Activated CD4-positive, alpha-beta T cell treated with anti-CD3 and anti-CD28 coated beads, Interleukin-2, amount 10 ng/mL, durations not matched to agents 7 days and 5 days (primary cell): Measurements from ENCODE around the gene CDK11A. TPM values are rescaled to one million over a fixed set of nuclear protein-coding genes. Genes with fewer than 3 reads are reported as not detected.
"Not testable (repeated sequence)": the region's sequence is repeated elsewhere in the genome, so short reads cannot be mapped to it uniquely, and the experiment has no call there.

Experiments
- CTCF ChIA-PET: fragments of 350-600 bp; sonication (Branson Sonifier 250); formaldehyde crosslinking; loops from one replicate; lab custom pipeline; 2021; ENCODE audit warnings: antibody characterized with exemption; lab: Charles Lee
- POLR2A ChIA-PET: fragments of 350-600 bp; sonication (Branson Sonifier 250); formaldehyde crosslinking; loops from one replicate; lab custom pipeline; 2021; ENCODE audit warnings: antibody characterized with exemption; lab: Charles Lee
- DNase-seq: peaks from one replicate; pipeline ENCODE4 v3.0.0-alpha.2; 2020
- H3K27ac Mint-ChIP-seq: one replicate; pipeline ENCODE4 v1.8.0; 2021; ENCODE audit warnings: mild to moderate bottlenecking, moderate library complexity, mixed read lengths
- H3K27me3 Mint-ChIP-seq: one replicate; pipeline ENCODE4 v1.8.0; 2021; ENCODE audit warnings: mixed read lengths
- H3K36me3 Mint-ChIP-seq: one replicate; pipeline ENCODE4 v1.8.0; 2021; ENCODE audit warnings: low read depth, mixed read lengths
- H3K4me1 Mint-ChIP-seq: one replicate; pipeline ENCODE4 v1.8.0; 2021; ENCODE audit warnings: mixed read lengths
- H3K4me3 Mint-ChIP-seq: one replicate; pipeline ENCODE4 v1.8.0; 2021; ENCODE audit warnings: mild to moderate bottlenecking, moderate library complexity, mixed read lengths
- H3K9me3 Mint-ChIP-seq: one replicate; pipeline ENCODE4 v1.8.0; 2021; ENCODE audit warnings: mixed read lengths
- total RNA-seq, 2 experiments: library from RNA; stranded (reverse); gene quantifications; one replicate each; pipeline ENCODE4 v1.2.3, GENCODE V29; 2021

Gene CDK11A
- total RNA-seq, 2 experiments from 2014 or later: 61.4 to 81.9 TPM

- DNase-seq: no peak
- no peak overlapping the region for H3K4me3 Mint-ChIP-seq
- H3K4me1 Mint-ChIP-seq: peaks cover 5% of the 10 kb centered on the region
- peaks cover 11% of the 10 kb centered on the region for H3K36me3 Mint-ChIP-seq
- ChIA-PET POLR2A (no interaction called here), CTCF (no interaction called here)
- H3K27ac Mint-ChIP-seq: no peak overlapping the region
- H3K27me3 Mint-ChIP-seq: no peaks in the 10 kb centered on the region
- no peaks in the 10 kb centered on the region for H3K9me3 Mint-ChIP-seq
Observed at GRCh38 chr1:1670866-1671265, 53.3 kb downstream of the CDK11A start.

GRCh38 chr1:1669468-1670440 lies 54.4 kb downstream of the CDK11A start:
- no peak for DNase-seq
- H3K4me3 Mint-ChIP-seq: no peak overlapping the region
- peaks cover 11% of the 10 kb centered on the region for H3K36me3 Mint-ChIP-seq
- CTCF ChIA-PET: interaction anchor here (1.0 kb wide), 2 partner anchors 15 to 239 kb away, joined by 3 read pairs; no protein-coding TSS in a partner anchor
- POLR2A ChIA-PET: interaction anchor here (0.9 kb wide), 1 partner anchor 9 kb away, joined by 3 read pairs; no protein-coding TSS in a partner anchor
- H3K4me1 Mint-ChIP-seq: peaks cover 5% of the 10 kb centered on the region
- no peaks in the 10 kb centered on the region for H3K27me3 Mint-ChIP-seq
- H3K27ac Mint-ChIP-seq: peak overlapping the region; percentile 13
- H3K9me3 Mint-ChIP-seq: no peaks in the 10 kb centered on the region

GRCh38 chr1:1666526-1666925 lies 57.6 kb downstream of the CDK11A start:
- POLR2A ChIA-PET: no interaction called here
- CTCF ChIA-PET: interaction anchor here (0.8 to 3.1 kb wide), 4 partner anchors 11 to 62 kb away, joined by 3 to 13 read pairs (median 4); no protein-coding TSS in a partner anchor
- H3K36me3 Mint-ChIP-seq: peaks cover 7% of the 10 kb centered on the region
- no peak overlapping the region for H3K27ac Mint-ChIP-seq
- no peaks in the 10 kb centered on the region for H3K9me3 Mint-ChIP-seq
- H3K4me1 Mint-ChIP-seq: peaks cover 16% of the 10 kb centered on the region
- no peaks in the 10 kb centered on the region for H3K27me3 Mint-ChIP-seq
- H3K4me3 Mint-ChIP-seq: no peak overlapping the region
- no peak for DNase-seq

- Mint-ChIP-seq H3K27ac (no peak overlapping the region), H3K36me3 (peaks cover 7% of the 10 kb centered on the region), H3K4me1 (peaks cover 19% of the 10 kb centered on the region), H3K27me3 (no peaks in the 10 kb centered on the region), H3K9me3 (no peaks in the 10 kb centered on the region), H3K4me3 (no peak overlapping the region)
- peak; percentile 17 for DNase-seq
- ChIA-PET POLR2A (no interaction called here), CTCF (interaction anchor here (0.8 to 3.1 kb wide), 4 partner anchors 12 to 63 kb away, joined by 3 to 13 read pairs (median 4); no protein-coding TSS in a partner anchor)
Observed at GRCh38 chr1:1665815-1666251, 58.3 kb downstream of the CDK11A start.

GRCh38 chr1:1664941-1665814 lies 59.0 kb downstream of the CDK11A start:
- Mint-ChIP-seq H3K4me1 (peaks cover 19% of the 10 kb centered on the region), H3K27ac (no peak overlapping the region), H3K36me3 (peaks cover 7% of the 10 kb centered on the region), H3K9me3 (no peaks in the 10 kb centered on the region), H3K27me3 (no peaks in the 10 kb centered on the region), H3K4me3 (no peak overlapping the region)
- CTCF ChIA-PET: interaction anchor here (0.8 to 3.1 kb wide), 5 partner anchors 11 to 64 kb away, joined by 3 to 13 read pairs (median 4); no protein-coding TSS in a partner anchor
- POLR2A ChIA-PET: no interaction called here
- no peak for DNase-seq

GRCh38 chr1:1664318-1664717 lies 59.8 kb downstream of the CDK11A start:
- DNase-seq, H3K27ac Mint-ChIP-seq, POLR2A ChIA-PET, H3K27me3 Mint-ChIP-seq, H3K36me3 Mint-ChIP-seq, H3K9me3 Mint-ChIP-seq, H3K4me3 Mint-ChIP-seq: not testable (repeated sequence)
- H3K4me1 Mint-ChIP-seq: peaks cover 19% of the 10 kb centered on the region
- CTCF ChIA-PET: interaction anchor here (1.1 to 3.1 kb wide), 2 partner anchors 10 to 65 kb away, joined by 4 to 13 read pairs; no protein-coding TSS in a partner anchor

GRCh38 chr1:1662830-1663560 lies 61.2 kb downstream of the CDK11A start:
- H3K9me3 Mint-ChIP-seq, H3K36me3 Mint-ChIP-seq, H3K4me3 Mint-ChIP-seq, POLR2A ChIA-PET, DNase-seq, CTCF ChIA-PET, H3K27me3 Mint-ChIP-seq: not testable (repeated sequence)
- peaks cover 21% of the 10 kb centered on the region for H3K4me1 Mint-ChIP-seq
- peak overlapping the region; percentile 64 for H3K27ac Mint-ChIP-seq

- POLR2A ChIA-PET, H3K36me3 Mint-ChIP-seq, H3K9me3 Mint-ChIP-seq, CTCF ChIA-PET, H3K27me3 Mint-ChIP-seq, DNase-seq, H3K4me3 Mint-ChIP-seq: not testable (repeated sequence)
- peak overlapping the region; percentile 64 for H3K27ac Mint-ChIP-seq
- peaks cover 19% of the 10 kb centered on the region for H3K4me1 Mint-ChIP-seq
Observed at GRCh38 chr1:1662392-1662791, 61.8 kb downstream of the CDK11A start.

- POLR2A ChIA-PET: interaction anchor here (0.6 kb wide), 1 partner anchor 121 kb away, joined by 3 read pairs; no protein-coding TSS in a partner anchor
Observed at GRCh38 chr1:1658583-1659549, 65.3 kb downstream of the CDK11A start, which contains the start of gene CDK11B. TSS of gene CDK11B (minus strand) at chr1:1659004. CDS start at chr1:1657485, 1,519 bp downstream.

More at GRCh38 chr1:1658583-1659549, 65.3 kb downstream of the CDK11A start, which contains the start of gene CDK11B:
- H3K9me3 Mint-ChIP-seq, CTCF ChIA-PET, H3K27me3 Mint-ChIP-seq: not testable (repeated sequence)
- peaks cover 11% of the 10 kb centered on the region for H3K36me3 Mint-ChIP-seq
- H3K4me1 Mint-ChIP-seq: peaks cover 20% of the 10 kb centered on the region
- peak; percentile 95 for DNase-seq
- peak within 1 kb of the TSS; percentile 100 for H3K27ac Mint-ChIP-seq
- peak within 1 kb of the TSS; percentile 97 for H3K4me3 Mint-ChIP-seq
